ENCODE results near the gene AOPEP. TPM values are rescaled to one million over a fixed set of nuclear protein-coding genes. Genes with fewer than 3 reads are reported as not detected.

Gene AOPEP
- total RNA-seq, 2 experiments from 2014 or later, result 5.8 to 6.4 TPM

- DNase-seq, result no peak
- H3K36me3 Mint-ChIP-seq (ENCODE audit: low read depth), result no peaks in the 10 kb centered on the region
- H3K27me3 Mint-ChIP-seq (ENCODE audit: low read depth), result no peaks in the 10 kb centered on the region
- no peak overlapping the region for H3K4me3 Mint-ChIP-seq
- no peaks in the 10 kb centered on the region for H3K9me3 Mint-ChIP-seq
- no peak overlapping the region for H3K27ac Mint-ChIP-seq
- CTCF ChIA-PET, result no interaction called here
- intact Hi-C loops (cut with micrococcal nuclease), result no loop called here
- H3K4me1 Mint-ChIP-seq (ENCODE audit: low read depth), result no peaks in the 10 kb centered on the region
These were observed 386.2 kb downstream of the AOPEP start for GRCh38 chr9:95112436-95113280.

- Mint-ChIP-seq H3K4me3 (no peak overlapping the region), H3K4me1 (ENCODE audit: low read depth) (no peaks in the 10 kb centered on the region), H3K9me3 (no peaks in the 10 kb centered on the region), H3K27me3 (ENCODE audit: low read depth) (no peaks in the 10 kb centered on the region), H3K27ac (no peak overlapping the region), H3K36me3 (ENCODE audit: low read depth) (no peaks in the 10 kb centered on the region)
- no peak for DNase-seq
- CTCF ChIA-PET, result no interaction called here
- intact Hi-C loops (cut with micrococcal nuclease), result no loop called here
These were observed 388.6 kb downstream of the AOPEP start for GRCh38 chr9:95115104-95115503.

- no peak overlapping the region for H3K4me3 Mint-ChIP-seq
- no peak for DNase-seq
- CTCF ChIA-PET, result interaction anchor here (0.6 to 1.2 kb wide), 3 partner anchors 9 to 386 kb away, joined by 3 to 4 read pairs (median 3); no protein-coding TSS in a partner anchor
- no peaks in the 10 kb centered on the region for H3K4me1 Mint-ChIP-seq (ENCODE audit: low read depth)
- H3K27me3 Mint-ChIP-seq (ENCODE audit: low read depth), result no peaks in the 10 kb centered on the region
- intact Hi-C loops (cut with micrococcal nuclease), result no loop called here
- H3K27ac Mint-ChIP-seq, result no peak overlapping the region
- no peaks in the 10 kb centered on the region for H3K9me3 Mint-ChIP-seq
- H3K36me3 Mint-ChIP-seq (ENCODE audit: low read depth), result no peaks in the 10 kb centered on the region
These were observed 389.7 kb downstream of the AOPEP start for GRCh38 chr9:95116002-95116807.

DNA sequence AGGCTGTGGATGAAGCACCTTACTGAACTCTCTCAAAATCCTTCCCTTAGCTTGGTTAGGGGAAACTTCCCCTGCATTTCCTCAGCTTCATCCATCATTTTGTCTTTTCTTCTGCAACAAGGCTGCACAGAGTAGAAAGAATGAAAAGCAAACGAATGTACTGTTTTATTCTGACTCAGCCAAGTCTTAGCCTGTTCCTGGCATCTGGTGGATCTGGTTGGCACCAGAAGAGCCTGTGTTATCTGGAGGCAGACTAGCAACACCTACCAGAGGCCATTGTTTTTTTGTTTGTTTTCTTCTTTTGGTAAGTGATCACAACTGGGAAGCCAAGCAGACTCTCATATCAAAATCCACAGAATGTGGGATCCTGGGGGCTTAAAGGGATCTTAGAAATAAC lies 390.3 kb downstream of the AOPEP start:
- H3K9me3 Mint-ChIP-seq, result no peaks in the 10 kb centered on the region
- intact Hi-C loops (cut with micrococcal nuclease), result no loop called here
- no peaks in the 10 kb centered on the region for H3K4me1 Mint-ChIP-seq (ENCODE audit: low read depth)
- H3K4me3 Mint-ChIP-seq, result no peak overlapping the region
- no peaks in the 10 kb centered on the region for H3K27me3 Mint-ChIP-seq (ENCODE audit: low read depth)
- DNase-seq, result no peak
- no peak overlapping the region for H3K27ac Mint-ChIP-seq
- CTCF ChIA-PET, result interaction anchor here (0.6 to 2.8 kb wide), 3 partner anchors 9 to 387 kb away, joined by 3 to 8 read pairs (median 4); no protein-coding TSS in a partner anchor
- no peaks in the 10 kb centered on the region for H3K36me3 Mint-ChIP-seq (ENCODE audit: low read depth)

GRCh38 chr9:95118596-95118995 lies 392.1 kb downstream of the AOPEP start:
- Mint-ChIP-seq H3K4me1 (ENCODE audit: low read depth) (no peaks in the 10 kb centered on the region), H3K9me3 (no peaks in the 10 kb centered on the region), H3K27ac (no peak overlapping the region), H3K4me3 (no peak overlapping the region), H3K36me3 (ENCODE audit: low read depth) (no peaks in the 10 kb centered on the region), H3K27me3 (ENCODE audit: low read depth) (no peaks in the 10 kb centered on the region)
- intact Hi-C loops (cut with micrococcal nuclease), result no loop called here
- CTCF ChIA-PET, result interaction anchor here (0.6 to 2.8 kb wide), 2 partner anchors 9 to 43 kb away, joined by 4 to 8 read pairs; no protein-coding TSS in a partner anchor
- DNase-seq, result no peak

DNA sequence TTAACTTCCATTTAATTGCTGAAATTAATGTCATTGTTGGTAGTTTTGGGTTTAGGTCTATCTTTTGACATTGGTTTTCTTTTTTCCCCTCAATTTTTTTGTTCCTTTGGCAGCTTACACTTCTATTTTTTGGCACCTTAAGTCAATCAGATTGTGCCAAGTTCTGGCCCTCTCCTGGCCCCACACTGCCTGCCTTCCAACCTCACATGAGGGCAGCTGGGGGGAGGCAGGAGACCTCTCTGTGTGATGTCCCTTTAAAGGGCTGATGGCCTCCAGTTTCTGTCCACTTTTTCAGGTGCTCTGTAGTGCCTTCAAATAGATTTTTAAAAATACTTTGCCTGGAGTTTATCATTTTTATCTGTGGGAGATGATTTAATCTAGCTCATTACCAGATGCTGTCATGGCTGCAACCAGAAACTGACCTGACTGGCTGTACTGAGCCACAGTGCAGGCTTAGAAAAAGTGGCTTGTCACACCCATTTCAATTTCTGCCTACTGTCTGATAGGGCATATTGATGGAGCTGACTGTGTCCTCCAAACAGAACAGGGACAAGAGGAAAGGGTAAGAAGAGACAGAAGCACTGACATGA lies 394.4 kb downstream of the AOPEP start:
- CTCF ChIA-PET, result interaction anchor here (1.0 kb wide), 1 partner anchor 10 kb away, joined by 6 read pairs; no protein-coding TSS in a partner anchor

DNA sequence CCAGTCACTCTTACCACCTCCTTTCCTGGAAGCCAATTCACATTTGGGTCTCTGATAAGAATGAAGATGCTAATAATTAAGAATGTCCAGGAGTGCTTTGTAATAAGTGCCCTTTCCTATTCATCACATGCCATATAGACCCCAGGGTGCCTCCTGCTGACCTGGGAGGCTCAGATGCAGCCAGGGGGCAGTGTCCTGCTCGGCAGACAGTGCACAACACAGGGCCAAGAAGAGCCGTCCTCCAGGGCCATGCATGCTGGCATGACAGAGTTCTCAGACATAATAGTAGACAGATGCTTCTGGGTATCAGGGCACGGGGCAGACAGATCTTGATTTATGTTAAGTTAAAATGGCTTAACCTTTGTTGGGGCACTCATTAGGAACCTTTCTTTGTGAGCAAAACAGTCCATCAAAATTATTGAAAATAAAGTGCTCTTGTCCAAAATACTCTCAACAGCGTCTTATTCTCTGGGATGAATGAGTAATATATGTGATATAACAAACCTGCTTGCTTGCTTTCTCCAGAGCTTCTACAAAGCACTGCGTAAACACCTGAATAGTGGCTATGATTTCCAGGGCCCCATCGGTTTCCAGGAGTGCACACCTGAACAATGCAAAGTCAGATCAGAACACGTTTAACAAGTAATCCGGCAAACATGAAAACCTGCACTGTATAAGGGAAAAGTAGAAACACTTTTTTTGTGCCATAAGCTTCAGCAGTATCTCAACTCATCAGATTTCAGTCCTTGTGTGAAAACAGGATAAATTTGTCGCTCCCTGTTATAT lies 398.3 kb downstream of the AOPEP start:
- no peak overlapping the region for H3K4me3 Mint-ChIP-seq
- peaks cover 2% of the 10 kb centered on the region for H3K4me1 Mint-ChIP-seq (ENCODE audit: low read depth)
- no peak overlapping the region for H3K27ac Mint-ChIP-seq
- CTCF ChIA-PET, result interaction anchor here (0.6 to 8.3 kb wide), 4 partner anchors 17 to 443 kb away, joined by 3 to 122 read pairs (median 14); no protein-coding TSS in a partner anchor
- H3K9me3 Mint-ChIP-seq, result no peaks in the 10 kb centered on the region
- no peaks in the 10 kb centered on the region for H3K27me3 Mint-ChIP-seq (ENCODE audit: low read depth)
- no peak for DNase-seq
- H3K36me3 Mint-ChIP-seq (ENCODE audit: low read depth), result peaks cover 4% of the 10 kb centered on the region
- intact Hi-C loops (cut with micrococcal nuclease), result loop anchor here (5.0 kb wide), 1 partner anchor 457 kb away; no protein-coding TSS in a partner anchor

More for the DNA sequence above, 394.4 kb downstream of the AOPEP start:
- H3K36me3 Mint-ChIP-seq (ENCODE audit: low read depth), result peaks cover 4% of the 10 kb centered on the region
- no peak overlapping the region for H3K27ac Mint-ChIP-seq
- no peak overlapping the region for H3K4me3 Mint-ChIP-seq
- no peaks in the 10 kb centered on the region for H3K4me1 Mint-ChIP-seq (ENCODE audit: low read depth)
- no peaks in the 10 kb centered on the region for H3K9me3 Mint-ChIP-seq
- H3K27me3 Mint-ChIP-seq (ENCODE audit: low read depth), result no peaks in the 10 kb centered on the region
- intact Hi-C loops (cut with micrococcal nuclease), result no loop called here
- DNase-seq, result no peak

GRCh38 chr9:95125652-95126051 lies 399.2 kb downstream of the AOPEP start:
- no peaks in the 10 kb centered on the region for H3K27me3 Mint-ChIP-seq (ENCODE audit: low read depth)
- H3K4me1 Mint-ChIP-seq (ENCODE audit: low read depth), result peaks cover 2% of the 10 kb centered on the region
- H3K27ac Mint-ChIP-seq, result no peak overlapping the region
- H3K36me3 Mint-ChIP-seq (ENCODE audit: low read depth), result peaks cover 4% of the 10 kb centered on the region
- CTCF ChIA-PET, result interaction anchor here (0.6 to 8.3 kb wide), 5 partner anchors 9 to 444 kb away, joined by 3 to 122 read pairs (median 5); no protein-coding TSS in a partner anchor
- intact Hi-C loops (cut with micrococcal nuclease), result loop anchor here (5.0 kb wide), 1 partner anchor 458 kb away; no protein-coding TSS in a partner anchor
- H3K9me3 Mint-ChIP-seq, result no peaks in the 10 kb centered on the region
- no peak overlapping the region for H3K4me3 Mint-ChIP-seq
- no peak for DNase-seq

- Mint-ChIP-seq H3K36me3 (ENCODE audit: low read depth) (peaks cover 4% of the 10 kb centered on the region), H3K27ac (no peak overlapping the region), H3K4me3 (no peak overlapping the region), H3K4me1 (ENCODE audit: low read depth) (peaks cover 2% of the 10 kb centered on the region), H3K9me3 (no peaks in the 10 kb centered on the region), H3K27me3 (ENCODE audit: low read depth) (no peaks in the 10 kb centered on the region)
- no peak for DNase-seq
- CTCF ChIA-PET, result interaction anchor here (0.6 to 8.3 kb wide), 8 partner anchors 9 to 457 kb away, joined by 3 to 122 read pairs (median 6); no protein-coding TSS in a partner anchor
- intact Hi-C loops (cut with micrococcal nuclease), result loop anchor here (1.0 to 5.0 kb wide), 3 partner anchors 343 to 459 kb away; no protein-coding TSS in a partner anchor
These were observed 400.2 kb downstream of the AOPEP start for GRCh38 chr9:95126739-95127138.

DNA sequence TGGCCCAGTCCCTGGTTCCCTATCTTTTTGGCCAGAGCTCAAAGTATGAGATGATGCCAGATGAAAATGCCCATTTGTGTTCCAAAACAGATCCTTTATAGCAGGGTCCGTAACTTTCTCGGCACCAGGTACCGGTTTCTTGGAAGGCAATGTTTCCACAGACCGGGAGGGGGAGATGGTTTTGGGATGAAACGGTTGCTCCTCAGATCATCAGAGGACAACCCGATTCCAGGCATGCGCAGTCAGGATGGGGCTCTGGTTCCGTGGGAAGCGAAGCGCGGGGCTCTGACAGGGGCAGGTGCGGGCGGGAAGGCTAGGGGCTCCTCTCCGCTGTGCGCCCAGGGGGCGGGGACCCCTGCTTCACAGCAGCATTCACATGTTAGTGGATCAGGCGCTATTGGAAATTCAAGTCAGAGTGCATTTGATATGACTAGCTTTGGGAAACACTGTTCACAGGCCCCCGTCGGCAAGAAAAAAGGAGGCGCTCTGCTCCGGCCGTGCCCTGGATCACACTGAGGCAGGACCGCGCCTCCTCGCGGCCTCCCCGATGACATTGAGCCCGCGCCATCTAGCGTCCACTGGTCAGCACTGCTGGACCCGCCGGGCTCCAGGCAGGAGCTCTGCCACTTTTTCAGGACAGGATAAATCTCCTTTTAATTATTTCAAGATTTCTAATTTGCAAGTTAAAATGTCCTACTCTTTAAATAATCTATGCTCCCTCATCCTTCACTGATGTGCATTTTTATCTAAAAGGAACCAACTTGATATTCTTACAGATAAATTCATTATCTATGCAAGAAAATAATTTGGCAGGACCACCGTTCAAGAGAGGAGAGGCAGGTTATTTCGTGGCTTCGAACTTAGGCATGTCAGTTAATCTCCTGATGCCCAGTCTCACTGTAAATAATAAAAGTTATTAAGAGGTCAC lies 401.0 kb downstream of the AOPEP start:
- H3K4me1 Mint-ChIP-seq (ENCODE audit: low read depth), result peaks cover 2% of the 10 kb centered on the region
- peak; percentile 86 for DNase-seq
- H3K36me3 Mint-ChIP-seq (ENCODE audit: low read depth), result peaks cover 4% of the 10 kb centered on the region
- no peaks in the 10 kb centered on the region for H3K9me3 Mint-ChIP-seq
- H3K27ac Mint-ChIP-seq, result no peak overlapping the region
- no peak overlapping the region for H3K4me3 Mint-ChIP-seq
- CTCF ChIA-PET, result interaction anchor here (0.6 to 8.3 kb wide), 22 partner anchors 9 to 471 kb away, joined by 3 to 122 read pairs (median 4); no protein-coding TSS in a partner anchor
- intact Hi-C loops (cut with micrococcal nuclease), result loop anchor here (1.0 to 5.0 kb wide), 3 partner anchors 344 to 460 kb away; no protein-coding TSS in a partner anchor
- no peaks in the 10 kb centered on the region for H3K27me3 Mint-ChIP-seq (ENCODE audit: low read depth)

All from activated naive CD4-positive, alpha-beta T cell treated with anti-CD3 and anti-CD28 coated beads for 36 hours (primary cell).